Suppressor macrophage treated with lipopolysaccharide for 1 hour (primary cell): ENCODE measurements around the gene IQCN.

Source experiments
- DNase-seq, 3 donors: peaks; one replicate each; pipeline ENCODE4 v3.0.0-alpha.2; 2020 to 2022

Gene IQCN

DNA sequence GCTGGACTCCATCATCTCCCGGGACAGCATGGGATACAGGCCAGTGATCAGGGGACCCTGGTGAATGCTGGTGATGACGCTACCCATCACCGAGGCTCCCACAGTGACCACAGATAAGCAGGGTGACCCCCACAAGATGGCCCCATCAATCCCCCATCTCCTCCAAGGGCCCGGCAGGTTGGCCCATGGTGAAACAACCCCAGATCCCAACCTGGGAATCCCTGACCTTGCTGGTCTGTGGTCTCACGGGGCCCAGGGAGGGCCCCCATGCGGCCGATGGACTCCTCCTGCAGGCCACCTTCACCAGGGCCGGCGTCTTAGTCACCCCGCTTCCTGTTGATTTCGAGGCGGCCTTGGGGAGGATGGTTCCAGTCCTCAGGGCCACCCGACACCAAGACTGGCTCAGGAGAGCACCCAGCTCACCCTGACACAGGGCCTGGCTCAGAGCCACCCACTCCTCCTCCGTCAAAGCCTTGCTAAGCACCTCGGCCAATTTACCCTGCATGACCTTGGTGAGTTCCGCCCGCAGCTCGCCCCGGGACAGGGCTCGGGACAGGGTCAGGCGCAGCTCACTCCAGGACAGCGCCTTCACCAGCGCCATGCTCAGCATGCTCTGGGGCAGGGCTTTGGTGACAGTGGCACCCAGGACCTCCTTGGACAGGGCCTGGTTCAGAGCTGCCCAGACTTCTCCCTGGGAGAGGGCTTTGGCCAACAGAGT is 10.0 kb downstream of the IQCN start:
- DNase-seq: no peak

DNA sequence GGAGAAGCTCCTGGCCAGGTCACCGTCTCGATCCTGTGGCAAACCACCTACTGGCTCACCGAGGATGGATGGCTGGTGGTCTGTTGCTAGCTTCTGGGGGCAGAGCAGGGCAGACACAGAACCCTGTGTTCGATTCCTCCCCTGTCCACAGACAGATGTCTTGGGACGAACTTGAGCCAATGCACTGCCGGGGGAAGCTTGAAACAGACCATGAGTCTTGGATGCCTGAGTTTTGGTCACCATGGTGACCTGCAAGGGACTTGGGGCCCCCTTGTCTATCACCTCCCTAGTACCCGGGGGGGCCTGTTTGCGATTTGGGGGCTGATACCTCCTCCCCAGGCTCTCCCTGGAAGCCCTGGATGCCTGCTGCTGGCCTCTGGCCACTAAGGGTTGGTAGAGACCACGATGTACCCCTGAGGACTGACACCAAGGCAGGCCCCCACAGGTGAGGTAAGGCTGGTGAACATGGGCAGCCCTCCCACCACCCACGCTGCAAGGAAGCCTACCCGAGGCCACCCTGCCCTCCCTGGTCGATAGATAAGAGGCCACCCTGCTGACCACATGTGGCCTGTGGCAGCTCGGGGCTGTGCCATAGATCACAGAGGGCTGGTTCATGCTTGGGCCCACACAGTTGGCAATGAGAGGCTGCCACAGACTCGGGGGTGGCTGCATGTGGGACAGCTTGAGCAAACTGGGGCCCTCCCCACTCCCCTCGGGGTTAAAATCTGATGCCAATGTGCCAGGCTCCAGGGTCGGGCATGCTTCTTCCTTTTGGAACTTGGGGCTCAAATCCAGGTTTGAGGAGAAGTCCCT is 10.7 kb downstream of the IQCN start:
- no peak for DNase-seq

DNA sequence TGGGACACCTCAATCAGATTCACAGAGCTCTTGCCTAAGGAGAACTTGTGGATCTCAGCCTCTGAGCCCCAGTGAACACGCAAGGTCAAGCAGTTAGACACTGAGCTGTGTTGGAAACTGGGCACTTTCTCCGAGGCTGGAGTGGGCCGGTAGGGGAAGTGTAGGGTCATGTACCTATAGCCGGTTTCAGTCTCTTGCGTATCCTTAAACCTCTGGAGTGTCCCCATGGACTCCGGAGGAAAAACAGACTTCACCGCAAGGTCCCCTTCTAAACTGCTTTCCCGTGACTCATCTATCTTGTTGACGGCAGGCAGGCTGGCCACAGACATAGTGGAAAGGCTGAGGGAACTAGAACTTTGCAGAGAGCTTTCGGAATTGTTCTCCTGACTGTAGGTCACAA is 11.3 kb downstream of the IQCN start:
- no peak for DNase-seq

DNA sequence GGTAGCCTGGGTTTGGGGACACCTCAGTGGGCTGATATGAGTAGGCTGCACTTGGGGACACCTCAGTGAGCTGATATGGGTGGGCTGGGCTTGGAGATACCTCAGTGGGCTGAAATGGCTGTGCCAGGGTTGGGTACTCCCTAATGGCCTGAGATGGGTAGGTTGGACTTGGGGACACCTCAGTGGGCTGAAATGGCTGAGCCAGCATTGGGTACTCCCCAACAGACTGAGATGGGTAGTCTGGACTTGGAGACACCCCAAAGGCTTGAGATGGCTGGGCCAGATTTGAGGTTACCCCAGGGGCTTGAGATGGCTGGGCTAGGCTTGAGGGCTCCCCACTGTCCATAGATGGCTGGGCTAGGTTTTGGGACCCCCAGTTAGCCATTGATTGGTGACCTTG is 12.1 kb downstream of the IQCN start:
- DNase-seq: peak in 1 of 3 donors; percentile 11

DNA sequence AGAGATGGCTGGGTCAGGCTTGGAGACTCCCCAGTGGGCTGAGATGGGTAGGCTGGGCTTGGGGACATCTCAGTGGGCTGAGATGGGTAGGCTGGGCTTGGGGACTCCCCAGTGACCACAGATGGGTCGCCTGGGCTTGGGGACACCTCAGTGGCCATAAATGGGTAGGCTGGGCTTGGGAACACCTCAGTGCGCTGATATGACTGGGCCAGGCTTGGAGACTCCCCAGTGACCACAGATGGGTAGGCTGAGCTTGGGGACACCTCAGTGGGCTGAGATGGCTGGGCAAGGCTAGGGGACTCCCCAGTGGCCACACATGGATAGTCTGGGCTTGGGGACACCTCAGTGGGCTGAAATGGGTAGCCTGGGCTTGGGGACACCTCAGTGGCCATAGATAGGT is 12.8 kb downstream of the IQCN start:
- peak in 2 of 3 donors; percentile 47 to 50 for DNase-seq

DNA sequence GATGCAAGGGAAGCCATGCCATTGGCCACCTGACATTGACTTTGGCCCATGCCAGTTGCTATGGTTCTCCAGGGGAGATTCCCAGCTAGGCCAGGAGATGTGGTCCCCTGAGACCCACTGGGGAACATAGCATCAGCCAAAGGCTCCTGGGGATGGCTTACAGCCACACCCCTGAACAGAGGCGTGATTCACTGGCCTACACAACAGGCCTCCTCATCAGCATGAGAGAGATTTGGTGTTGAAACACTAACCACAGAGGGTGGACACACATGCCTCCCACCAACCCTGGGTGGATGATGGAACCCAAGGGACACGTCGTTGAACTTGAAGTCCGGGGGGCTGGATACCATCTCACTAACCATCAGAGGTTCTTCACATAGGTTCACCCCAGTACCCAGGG is 14.4 kb downstream of the IQCN start:
- DNase-seq: peak; percentile 37 to 51 (median 38)

DNA sequence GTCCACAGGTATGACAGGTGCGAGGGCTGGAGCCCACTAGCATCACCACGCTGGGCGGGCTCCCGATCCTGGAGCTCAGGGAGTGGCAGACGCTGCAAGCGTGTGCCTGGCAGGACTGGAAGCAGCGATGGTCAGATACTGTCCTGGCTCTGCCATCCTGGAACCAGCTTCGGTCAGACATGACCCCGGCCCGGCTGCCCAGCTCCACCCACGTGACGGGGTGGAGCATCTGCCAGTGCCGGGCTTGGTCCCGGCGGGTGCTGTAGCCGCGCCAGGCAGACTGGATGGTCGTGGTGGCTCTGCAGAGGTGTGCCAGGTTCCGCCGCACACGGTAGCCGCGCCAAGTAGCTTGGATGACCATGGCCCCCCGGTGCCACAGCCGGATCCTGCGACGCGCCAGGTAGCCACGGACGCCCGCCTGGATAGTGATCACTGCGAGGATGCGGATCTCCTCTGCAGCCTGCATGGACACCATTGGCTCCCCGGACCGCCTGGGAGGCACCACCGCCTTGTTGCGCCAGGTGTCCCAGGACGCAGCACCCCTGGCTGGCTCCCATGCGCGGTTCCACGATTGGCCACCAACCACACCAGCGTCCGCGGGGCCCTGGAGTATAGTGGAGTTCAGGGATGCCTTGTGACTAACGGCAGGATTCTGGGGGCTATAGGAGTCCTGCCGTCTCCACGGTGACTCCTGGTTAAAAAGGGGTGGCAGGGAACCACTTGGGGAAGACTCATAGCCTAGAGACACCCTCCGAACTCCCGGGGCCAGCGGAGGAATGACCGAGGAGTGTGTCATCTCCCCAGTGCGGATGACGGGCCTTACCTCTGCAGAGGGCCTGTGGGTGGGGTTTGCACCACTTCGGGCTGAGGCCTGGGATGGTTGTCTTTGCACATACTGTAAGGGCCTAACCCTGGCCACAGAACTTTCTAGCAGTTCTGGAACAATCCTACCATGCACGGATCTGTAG is 16.5 kb downstream of the IQCN start:
- DNase-seq: no peak

DNA sequence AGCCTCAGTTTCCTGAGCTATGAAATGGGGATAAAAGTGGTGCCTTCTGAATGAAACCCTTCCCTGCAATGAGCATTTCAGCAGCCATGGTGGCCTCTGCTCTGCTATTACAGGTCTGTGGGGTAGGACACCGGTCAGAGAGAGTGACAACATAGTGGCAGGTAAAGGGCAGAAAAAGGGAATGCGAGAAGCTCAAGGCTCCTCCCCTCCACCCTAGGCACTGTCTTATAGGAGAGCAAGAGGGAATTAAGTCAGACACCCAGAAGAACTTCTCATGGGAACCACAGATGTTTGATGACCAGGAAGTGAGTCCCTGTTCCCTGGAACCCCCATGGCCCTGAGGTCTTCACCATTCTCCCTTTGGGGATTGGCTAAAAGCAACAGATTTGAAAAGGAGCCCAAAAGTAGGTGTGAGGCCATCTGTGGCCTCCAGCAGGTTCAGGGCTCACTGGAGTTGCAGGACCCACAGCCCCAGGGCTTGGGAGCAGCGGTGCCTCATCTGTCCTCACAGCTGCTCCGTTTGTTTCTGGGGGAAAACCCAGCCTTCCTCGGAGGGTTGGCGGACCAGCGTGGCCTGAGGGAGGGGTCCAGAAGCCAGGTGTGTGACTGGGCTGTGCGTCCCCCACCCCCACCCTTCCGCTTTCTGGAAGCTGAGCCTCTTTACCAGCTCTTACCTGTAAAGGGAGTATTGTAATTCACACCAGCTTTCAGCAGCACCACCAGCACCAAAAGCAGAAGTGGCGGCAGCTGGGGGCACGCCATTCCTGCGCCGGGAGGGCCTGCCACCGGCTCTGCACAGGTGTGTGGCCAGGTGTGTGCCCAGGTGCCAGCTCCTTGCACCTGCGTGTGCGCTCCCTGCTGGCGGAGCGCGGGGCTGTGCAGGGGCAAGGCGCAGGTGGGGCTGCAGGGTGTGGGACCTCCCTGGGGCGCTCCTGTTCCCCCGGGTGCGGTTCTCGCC is 19.4 kb downstream of the IQCN start:
- DNase-seq: peak in 1 of 3 donors; percentile 10

DNA sequence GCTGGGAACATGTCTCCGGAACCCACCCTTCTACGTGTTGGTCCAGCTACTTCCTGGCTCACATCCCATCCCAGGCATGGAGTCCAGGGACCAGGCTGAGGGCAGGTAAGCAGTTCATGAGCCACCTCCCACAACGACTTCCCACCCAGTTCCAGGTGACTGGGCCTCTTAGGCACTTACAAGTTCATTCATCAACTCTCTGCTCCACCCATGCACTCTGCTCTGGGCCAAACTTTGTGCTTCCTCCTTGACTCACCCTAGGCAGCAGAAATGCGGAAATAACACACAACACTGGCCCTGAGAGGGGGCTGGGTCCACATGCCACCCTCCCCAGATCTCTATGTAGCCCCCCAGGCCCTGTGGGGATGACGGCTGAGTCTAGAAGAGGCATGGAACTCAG is 20.5 kb downstream of the IQCN start:
- DNase-seq: peak in 1 of 3 donors; percentile 63

DNA sequence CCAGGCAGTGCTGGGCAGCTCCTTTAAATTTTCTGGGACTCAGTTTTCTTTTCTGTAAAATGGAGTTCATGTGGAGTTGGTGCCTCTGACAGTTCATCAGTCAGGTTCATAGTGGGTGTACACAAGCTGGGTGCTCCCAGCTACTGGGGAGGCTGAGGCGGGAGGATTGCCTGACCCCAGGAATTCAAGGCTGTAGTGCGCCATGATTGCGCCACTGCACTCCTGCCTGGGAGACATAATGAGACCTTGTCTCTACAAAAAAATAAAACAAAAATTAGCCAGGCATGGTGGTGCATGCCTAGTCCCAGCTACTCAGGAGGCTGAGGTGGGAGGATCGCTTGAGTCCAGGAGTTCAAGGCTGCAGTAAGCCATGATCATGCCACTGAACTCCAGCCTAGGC is 21.1 kb downstream of the IQCN start:
- DNase-seq: no peak

DNA sequence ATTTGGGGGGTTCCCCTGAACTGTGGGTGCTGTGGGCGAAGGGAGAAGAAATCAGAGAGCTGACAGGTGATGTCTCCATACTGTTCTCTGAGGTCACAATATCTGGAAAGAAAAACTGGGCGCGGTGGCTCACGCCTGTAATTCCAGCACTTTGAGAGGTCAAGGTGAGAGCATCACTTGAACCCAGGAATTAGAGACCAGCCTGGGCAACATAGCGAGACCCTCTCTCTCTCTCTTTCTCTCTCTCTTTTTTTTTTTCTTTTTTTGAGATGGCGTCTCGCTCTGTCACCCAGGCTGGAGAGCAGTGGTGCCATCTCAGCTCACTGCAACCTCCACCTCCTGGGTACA is 21.9 kb downstream of the IQCN start:
- DNase-seq: no peak

DNA sequence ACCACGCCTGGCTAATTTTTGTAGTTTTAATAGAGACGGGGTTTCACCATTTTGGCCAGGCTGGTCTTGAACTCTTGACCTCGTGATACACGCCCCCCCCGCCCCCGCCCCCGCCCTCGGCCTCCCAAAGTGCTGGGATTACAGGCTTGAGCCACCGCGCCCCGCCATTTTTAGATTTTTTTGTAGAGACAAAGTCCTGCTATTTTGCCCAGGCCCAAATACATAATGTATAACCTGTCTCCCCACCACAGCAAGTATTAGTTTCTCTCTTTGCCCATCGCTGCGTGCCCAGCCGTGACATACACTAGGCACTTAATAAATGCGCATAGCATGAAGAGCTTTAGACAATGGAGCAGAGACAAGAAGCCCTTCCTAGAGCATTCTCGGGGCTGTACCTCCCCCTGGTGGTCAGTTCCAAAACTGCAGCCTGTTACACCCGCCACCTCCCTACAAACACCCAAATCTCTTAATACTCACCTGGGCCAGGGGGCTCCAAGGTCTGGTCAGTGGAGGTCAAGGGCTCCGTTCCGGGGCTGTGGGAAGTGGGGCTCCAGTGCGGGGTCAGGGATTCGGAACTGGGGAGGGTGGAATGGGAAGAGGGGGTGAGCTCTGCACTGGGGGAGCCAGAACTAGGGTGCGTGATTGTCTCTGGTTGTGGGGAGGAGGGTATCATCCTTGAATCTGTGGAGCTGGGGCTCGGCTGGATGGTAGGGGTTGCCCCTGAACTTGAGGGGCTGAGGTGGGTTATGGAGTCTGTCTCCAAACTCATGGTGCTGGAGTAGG is 22.5 kb downstream of the IQCN start:
- peak; percentile 76 to 83 (median 80) for DNase-seq

DNA sequence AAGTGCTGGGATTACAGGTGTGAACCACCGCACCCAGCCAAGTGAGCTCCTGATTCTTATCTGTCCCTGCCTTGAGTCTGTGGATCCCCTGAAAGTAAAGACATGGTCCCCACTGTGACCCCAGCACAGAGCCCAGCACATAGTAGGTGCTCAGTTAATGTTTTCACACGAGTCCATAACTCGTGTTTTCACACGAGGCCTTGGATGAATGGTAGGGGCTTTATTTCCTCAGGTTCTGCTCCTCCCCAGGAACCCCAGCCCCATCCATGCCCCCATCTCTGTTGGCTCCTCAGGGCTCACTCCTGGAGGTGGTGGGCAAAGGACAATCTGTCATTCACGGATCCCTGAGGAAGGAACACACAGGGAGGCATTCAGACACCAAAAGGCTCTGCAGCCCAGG is 24.4 kb downstream of the IQCN start:
- DNase-seq: no peak

DNA sequence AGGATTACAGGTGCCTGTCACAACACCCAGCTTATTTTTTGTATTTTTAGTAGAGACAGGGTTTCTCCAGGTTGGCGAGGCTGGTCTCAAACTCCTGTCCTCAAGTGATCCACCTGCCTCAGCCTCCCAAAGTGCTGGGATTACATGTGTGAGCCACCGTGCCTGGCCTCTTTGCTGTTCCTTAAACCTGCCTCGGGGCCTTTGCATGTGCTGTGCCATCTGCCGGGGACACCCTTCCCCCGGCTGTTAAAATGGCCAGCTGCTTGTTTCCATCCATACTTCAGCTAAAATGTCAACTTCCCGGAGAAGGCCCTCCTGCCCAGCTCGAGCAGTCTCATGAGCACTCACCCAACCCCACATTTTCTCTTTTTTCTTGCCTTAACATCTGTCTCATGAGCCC is 29.0 kb downstream of the IQCN start:
- no peak for DNase-seq

DNA sequence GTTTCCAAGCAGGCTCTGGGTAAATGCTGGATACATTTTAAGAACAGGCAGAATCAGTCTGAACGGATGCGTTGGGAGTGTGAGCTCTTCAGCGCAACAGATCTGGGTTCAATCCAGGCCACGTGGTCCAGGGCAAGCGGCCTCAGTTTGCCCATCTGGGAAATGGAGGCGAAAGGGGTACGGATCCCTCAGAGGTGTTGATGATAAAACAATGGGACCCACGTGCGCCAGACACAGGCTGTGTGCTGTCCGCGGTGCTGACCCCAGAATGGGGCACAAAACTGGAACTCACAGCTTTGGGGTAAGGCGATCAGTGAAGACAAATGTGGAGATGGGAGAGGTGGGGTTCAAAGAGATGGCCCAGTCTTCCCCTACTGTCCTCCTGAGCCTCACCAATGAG is 34.9 kb downstream of the IQCN start:
- DNase-seq: peak in 1 of 3 donors; percentile 34

DNA sequence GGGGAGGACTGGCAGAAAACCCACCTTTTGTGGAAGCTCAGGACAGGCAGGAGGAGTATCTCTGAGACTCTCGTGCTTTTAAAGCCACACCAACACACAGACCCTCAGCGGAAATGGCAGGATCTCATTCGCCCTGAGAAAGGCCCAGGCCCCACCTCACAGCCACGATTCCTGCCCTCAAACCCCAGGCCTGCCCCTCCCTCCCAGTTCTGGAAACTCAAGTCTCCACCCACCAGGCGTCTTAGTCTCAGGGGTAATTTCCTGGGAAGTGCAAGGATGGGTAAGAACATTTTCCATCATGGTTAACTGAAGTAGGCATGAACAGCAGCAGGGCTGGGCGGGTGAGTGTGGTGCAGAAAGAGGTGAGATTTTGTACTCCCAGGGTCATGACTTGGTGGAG is 40.1 kb downstream of the IQCN start:
- no peak for DNase-seq

DNA sequence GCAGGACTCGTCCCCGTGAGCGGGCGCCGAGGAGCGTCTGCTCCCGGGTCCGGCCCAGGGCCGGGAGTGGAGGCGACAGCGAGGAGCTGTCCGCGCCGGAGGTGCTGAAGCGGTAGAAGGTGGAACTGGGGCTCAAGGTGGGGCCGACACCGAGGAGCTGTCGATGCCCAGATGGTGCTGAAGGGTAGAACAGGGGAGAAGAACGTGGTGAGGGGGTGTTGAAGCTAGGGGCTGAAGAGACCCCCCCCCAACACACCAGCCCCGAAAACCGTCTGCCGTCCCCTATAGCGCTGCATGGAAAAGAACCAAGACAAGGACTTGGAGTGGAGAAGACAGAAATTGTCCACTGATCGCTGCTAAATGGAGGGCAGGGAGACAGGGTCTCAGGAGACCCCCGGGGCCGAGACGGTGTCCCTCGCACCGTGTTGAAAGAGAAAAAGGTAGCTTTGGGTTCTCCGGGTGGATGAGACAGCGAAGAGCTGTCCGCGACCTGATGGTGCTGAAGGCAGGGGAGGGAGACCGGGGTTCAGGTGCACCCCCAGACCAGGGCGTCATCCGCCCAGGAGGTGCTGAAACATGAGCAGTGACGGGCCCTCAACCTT is 40.9 kb downstream of the IQCN start:
- peak; percentile 41 to 71 (median 49) for DNase-seq

DNA sequence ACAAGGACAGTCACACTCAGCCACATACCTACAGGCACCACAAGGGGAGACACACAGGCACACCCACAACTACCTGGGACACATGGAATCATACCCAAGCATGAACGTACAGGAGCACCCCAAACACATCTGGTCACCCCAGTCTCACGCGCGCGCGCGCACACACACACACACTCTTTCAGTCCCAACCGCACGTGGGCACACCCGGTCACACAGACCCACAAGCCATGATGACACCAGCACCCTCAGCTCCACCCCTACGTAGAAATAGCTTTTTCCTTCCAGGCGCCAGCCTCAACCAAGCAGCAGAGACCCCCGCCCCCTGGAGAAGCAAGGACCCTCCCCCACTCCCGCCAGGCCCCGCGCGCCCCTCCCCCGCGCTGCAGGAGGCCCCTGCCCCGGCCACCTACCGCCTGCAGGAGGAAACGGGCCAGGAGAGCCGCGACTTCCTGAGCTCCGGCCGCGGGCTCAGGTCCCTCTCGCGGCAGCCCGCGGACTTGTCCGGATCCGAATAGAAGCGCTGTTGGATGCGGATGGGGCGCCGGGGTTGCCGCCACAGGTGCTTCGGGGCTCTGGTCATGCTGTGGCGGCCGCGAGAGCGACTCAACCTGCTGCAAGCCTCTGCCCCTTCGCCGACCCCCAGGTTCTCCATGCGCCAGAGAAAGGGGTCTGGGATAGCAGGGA is 41.6 kb downstream of the IQCN start:
- DNase-seq: no peak

DNA sequence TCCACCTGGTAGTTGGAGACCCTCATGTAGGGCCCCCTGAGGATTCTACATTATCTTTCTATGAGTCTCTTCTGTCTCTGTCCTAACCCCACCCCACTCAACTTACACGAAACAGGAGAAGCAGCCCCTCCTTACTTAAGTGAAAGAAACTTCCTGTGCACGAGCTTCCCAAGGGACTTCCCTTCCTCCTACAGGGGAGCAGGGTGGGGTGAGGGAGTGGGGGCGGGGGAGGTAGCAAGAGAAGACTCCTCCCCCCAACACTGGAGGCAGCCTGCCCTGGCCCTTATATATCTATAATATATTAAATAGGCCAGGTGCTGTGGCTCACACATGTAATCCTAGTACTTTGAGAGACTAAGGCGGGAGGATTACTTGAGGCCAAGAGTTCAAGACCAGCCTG is 42.5 kb downstream of the IQCN start:
- peak; percentile 51 to 68 (median 62) for DNase-seq
